ENCODE measurements around the gene SLC25A30. TPM values are rescaled to one million over a fixed set of nuclear protein-coding genes. Genes with fewer than 3 reads are reported as not detected.
A peak's percentile ranks its signal among the peaks of the same experiment; 100 is the strongest.

The SLC25A30 gene
- total and polyA plus RNA-seq, 2 of the 13 experiments (the other 11 are each of a cell fraction or from before 2014, with no cell fraction given): 19.6 to 22.5 TPM

- H3K36me3 ChIP-seq (replicated peaks in 1 of 2; ENCODE audit: control insufficient read depth in 1 of 2, insufficient read depth in 2 of 2, low read length in 2 of 2): no peaks in the 10 kb centered on the region
- ChIA-PET CTCF (ENCODE audit: low intra/inter-chr PET ratio, low total read pairs) (no interaction called here), POLR2A (interaction anchor here (0.7 to 4.5 kb wide), 8 partner anchors 10 to 93 kb away, joined by 3 to 62 read pairs (median 20); partner anchors contain the start of genes COG3, SLC25A30 and TPT1)
- 2% methylated on average over 5 of the region's 5 CpGs for WGBS (ENCODE audit: low lambda C conversion rate)
- no peaks in the 10 kb centered on the region for H3K79me2 ChIP-seq (ENCODE audit: insufficient read depth, low read length)
- H4K20me1 ChIP-seq (ENCODE audit: insufficient read depth, low read length): no peaks in the 10 kb centered on the region
- peak overlapping the region; percentile 78 for H3K4me2 ChIP-seq (ENCODE audit: low read depth, low read length)
- peak overlapping the region; percentile 45 for H3K9ac ChIP-seq (ENCODE audit: insufficient read depth, low read depth, low read length)
- BruUV-seq (replicated peaks): no TSS peak
- peak overlapping the region; percentile 24 to 42 (median 40); a peak in 5 of 6 replicates for H3K4me3 ChIP-seq (replicated peaks in 1 of 3; ENCODE audit: insufficient read depth in 1 of 3, low read depth in 2 of 3, low read length in 3 of 3)
- FAIRE-seq: no peak
- no peaks in the 10 kb centered on the region for H3K9me3 ChIP-seq (ENCODE audit: low read length)
- H2AFZ ChIP-seq (ENCODE audit: low read length): no peak overlapping the region
- H3K27me3 ChIP-seq (ENCODE audit: control insufficient read depth in 1 of 2, insufficient read depth in 2 of 2, low read length in 2 of 2): no peaks in the 10 kb centered on the region
- peaks cover 57% of the 10 kb centered on the region for H3K4me1 ChIP-seq (ENCODE audit: insufficient read depth, low read length)
- peak overlapping the region; percentile 71 for H3K27ac ChIP-seq (ENCODE audit: extremely low read length, insufficient read depth, low read length)
- intact Hi-C loops (cut with micrococcal nuclease; ENCODE audit: unreplicated experiment) (loop anchor here (1.0 kb wide), 1 partner anchor 15 kb away; the partner anchor contains the start of gene SLC25A30), in situ Hi-C loops (cut with HindIII; ENCODE audit: extremely low pct_ligation_motif_present, low pct_unique_long_range_greater_than_20kb) (no loop called here)
- ATAC-seq: peak; percentile 75
- peak; percentile 40 for DNase-seq (ENCODE audit: low spot score)
- no peak for TF ChIP-seq ZSCAN30 (CRISPR knock-in tag; IDR thresholded peaks at IDR 0.05)
- no peak for TF ChIP-seq FOXP1 (IDR thresholded peaks at IDR 0.05)
- TF ChIP-seq FOXP1 (CRISPR knock-in tag; IDR thresholded peaks at IDR 0.05): 0 out of 2 replicates have a peak, but pooled peaks have one; percentile 22
- 0 out of 2 replicates have a peak, but pooled peaks have one; percentile 44 for TF ChIP-seq ZMAT3 (CRISPR knock-in tag; conservative IDR thresholded peaks at IDR 0.05)
- TF ChIP-seq RAD51 (IDR thresholded peaks at IDR 0.05; ENCODE audit: borderline replicate concordance): no peak
- TF ChIP-seq NFATC3 (CRISPR knock-in tag; IDR thresholded peaks at IDR 0.05): no peak
- peak; percentile 23; the same call in 1 of the 2 replicates for TF ChIP-seq DMAP1 (CRISPR knock-in tag; IDR thresholded peaks at IDR 0.05)
- TF ChIP-seq RELA (CRISPR knock-in tag; IDR thresholded peaks at IDR 0.05): no peak
- peak; percentile 32; the same call in 1 of the 2 replicates for TF ChIP-seq ZNF292 (CRISPR knock-in tag; IDR thresholded peaks at IDR 0.05; ENCODE audit: borderline replicate concordance, low read depth)
- no peak for TF ChIP-seq NR2F2 (IDR thresholded peaks at IDR 0.05; ENCODE audit: borderline replicate concordance, low read depth)
- 0 out of 2 replicates have a peak, but pooled peaks have one; percentile 41 for TF ChIP-seq SMYD3 (CRISPR knock-in tag; IDR thresholded peaks at IDR 0.05)
- TF ChIP-seq FOXJ3 (CRISPR knock-in tag; IDR thresholded peaks at IDR 0.05; ENCODE audit: borderline replicate concordance): no peak
- no peak for TF ChIP-seq SETDB1 (CRISPR knock-in tag; IDR thresholded peaks at IDR 0.05; ENCODE audit: borderline replicate concordance)
- TF ChIP-seq NONO (IDR thresholded peaks at IDR 0.05): no peak
- TF ChIP-seq NONO (CRISPR knock-in tag; conservative IDR thresholded peaks at IDR 0.05): no peak
- no peak for TF ChIP-seq ZBTB49 (CRISPR knock-in tag; IDR thresholded peaks at IDR 0.05; ENCODE audit: borderline replicate concordance)
- TF ChIP-seq GABPA (IDR thresholded peaks at IDR 0.05; ENCODE audit: low read depth, low read length): no peak
- 0 out of 2 replicates have a peak, but pooled peaks have one; percentile 20 for TF ChIP-seq GABPA (CRISPR knock-in tag; IDR thresholded peaks at IDR 0.05; ENCODE audit: low read depth)
- TF ChIP-seq GPN1 (CRISPR knock-in tag; IDR thresholded peaks at IDR 0.05; ENCODE audit: borderline replicate concordance): no peak
- TF ChIP-seq PBX3 (CRISPR knock-in tag; IDR thresholded peaks at IDR 0.05; ENCODE audit: borderline replicate concordance): no peak
- TF ChIP-seq HNRNPL (IDR thresholded peaks at IDR 0.05; ENCODE audit: low read depth, low read length): no peak
- TF ChIP-seq KMT2A (CRISPR knock-in tag; IDR thresholded peaks at IDR 0.05): no peak
Measured at GRCh38 chr13:45433381-45433790, 15.2 kb upstream of the SLC25A30 start.

Data from HepG2 (cell line).